Left lung (tissue), 14 donors: ENCODE data around the gene FBXO40. TPM values are rescaled to one million over a fixed set of nuclear protein-coding genes. Genes with fewer than 3 reads are reported as not detected.

Source experiments
- ATAC-seq: fragments of 200-7000 bp; cut with Tn5 transposase; one replicate; pipeline ENCODE4 v1.9.1; 2020; ENCODE audit warnings: moderate library complexity
- DNase-seq, 4 donors: peaks; one replicate each; pipeline ENCODE4 v3.0.0-alpha.2; 2013 to 2020
- H3K27ac ChIP-seq, 2 donors: fragments of 200-600 bp; sonication (generic) in 1 of 2; one replicate each; pipeline versions ENCODE4 v1.5.0 to v1.8.0; 2020 to 2021
- H3K27me3 ChIP-seq, 2 donors: fragments of 200-600 bp; sonication (generic) in 1 of 2; one replicate each; pipeline versions ENCODE4 v1.5.0 to v1.8.0; 2020 to 2021
- H3K36me3 ChIP-seq, 2 donors: fragments of 200-600 bp; sonication (generic) in 1 of 2; one replicate each; pipeline versions ENCODE4 v1.5.0 to v1.8.0; 2020 to 2021
- H3K4me1 ChIP-seq, 2 donors: fragments of 200-600 bp; one replicate each; pipeline ENCODE4 v1.8.0; 2021
- H3K4me3 ChIP-seq, 2 donors: fragments of 200-600 bp; sonication (generic) in 1 of 2; one replicate each; pipeline versions ENCODE4 v1.5.0 to v1.8.0; 2020 to 2021; ENCODE audit warnings: mild to moderate bottlenecking in 1 of 2
- H3K9me3 ChIP-seq, 2 donors: fragments of 200-600 bp; sonication (generic) in 1 of 2; one replicate each; pipeline versions ENCODE4 v1.5.0 to v1.8.0; 2020 to 2021
- intact Hi-C, 2 donors: fragments of 100-400 bp; cut with DNase I; formaldehyde crosslinking; loops; one replicate each; pipeline versions ENCODE4 v1.11.2 to v1.14.2; 2022
- long read RNA-seq, 12 donors: library from polyadenylated mRNA in 2 of 12; unstranded in 2 of 12; transcript quantifications; one replicate each; pipeline ENCODE4 v2.0.0 and lab custom pipeline, GENCODE V29; 2019 to 2026
- polyA plus RNA-seq, 6 donors: library from polyadenylated mRNA; unstranded; fragments of 120-200 nt; gene quantifications; one replicate each; pipeline ENCODE4 v1.2.1, GENCODE V29; 2013; ENCODE audit not compliant: insufficient read length in 6 of 6
- total RNA-seq, 2 donors: library from RNA; stranded (reverse); fragmentation: NEBNext Ultra II Directional; extraction: Animal tissue kit (Norgen Biotek cat#: 25700); gene quantifications; one replicate each; pipeline ENCODE4 v1.2.1, GENCODE V29; 2021
- TF ChIP-seq, protein P1 (sequence below), 2 donors: fragments of 200-600 bp; sonication (generic) in 1 of 2; IDR thresholded peaks; one replicate each; pipeline versions ENCODE4 v1.5.0 to v1.8.0; 2021; ENCODE audit warnings: antibody characterized with exemption in 2 of 2
- donor health status: DM: no; HTN: yes; CAD: no.
- donor health status: DM: no; HTN: no; CAD: no.

FBXO40 gene, protein sequence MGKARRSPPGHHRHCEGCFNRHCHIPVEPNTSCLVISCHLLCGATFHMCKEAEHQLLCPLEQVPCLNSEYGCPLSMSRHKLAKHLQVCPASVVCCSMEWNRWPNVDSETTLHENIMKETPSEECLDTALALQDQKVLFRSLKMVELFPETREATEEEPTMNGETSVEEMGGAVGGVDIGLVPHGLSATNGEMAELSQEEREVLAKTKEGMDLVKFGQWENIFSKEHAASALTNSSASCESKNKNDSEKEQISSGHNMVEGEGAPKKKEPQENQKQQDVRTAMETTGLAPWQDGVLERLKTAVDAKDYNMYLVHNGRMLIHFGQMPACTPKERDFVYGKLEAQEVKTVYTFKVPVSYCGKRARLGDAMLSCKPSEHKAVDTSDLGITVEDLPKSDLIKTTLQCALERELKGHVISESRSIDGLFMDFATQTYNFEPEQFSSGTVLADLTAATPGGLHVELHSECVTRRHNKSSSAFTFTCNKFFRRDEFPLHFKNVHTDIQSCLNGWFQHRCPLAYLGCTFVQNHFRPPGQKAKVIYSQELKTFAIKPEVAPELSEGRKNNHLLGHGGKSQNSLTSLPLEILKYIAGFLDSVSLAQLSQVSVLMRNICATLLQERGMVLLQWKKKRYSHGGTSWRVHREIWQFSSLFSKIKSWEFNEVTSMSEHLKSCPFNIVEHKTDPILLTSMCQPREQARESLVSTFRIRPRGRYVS
- under 1 TPM; 0.03 to 0.05 TPM for total RNA-seq
- polyA plus RNA-seq: under 1 TPM; 0.03 to 0.10 (median 0.04) TPM
- long read RNA-seq, donor 1: 0 reads
- long read RNA-seq, donor 2: 0 reads
- long read RNA-seq, donor 3: 0 reads
- long read RNA-seq, donor 4: 0 reads
- long read RNA-seq, donor 5: 0 reads
- long read RNA-seq, donor 6: 0 reads
- long read RNA-seq, donor 7: 0 reads
- long read RNA-seq, donor 8: 0 reads
- long read RNA-seq, donor 9: 0 reads
- long read RNA-seq, donor 10: 0 reads
- long read RNA-seq, donor 11: 0 reads
- long read RNA-seq, donor 12, partial matches to known transcripts: 65 of 65 reads
- long read RNA-seq, donor 12, other reads (novel, unspliced or antisense): 0 of 65 reads

DNA sequence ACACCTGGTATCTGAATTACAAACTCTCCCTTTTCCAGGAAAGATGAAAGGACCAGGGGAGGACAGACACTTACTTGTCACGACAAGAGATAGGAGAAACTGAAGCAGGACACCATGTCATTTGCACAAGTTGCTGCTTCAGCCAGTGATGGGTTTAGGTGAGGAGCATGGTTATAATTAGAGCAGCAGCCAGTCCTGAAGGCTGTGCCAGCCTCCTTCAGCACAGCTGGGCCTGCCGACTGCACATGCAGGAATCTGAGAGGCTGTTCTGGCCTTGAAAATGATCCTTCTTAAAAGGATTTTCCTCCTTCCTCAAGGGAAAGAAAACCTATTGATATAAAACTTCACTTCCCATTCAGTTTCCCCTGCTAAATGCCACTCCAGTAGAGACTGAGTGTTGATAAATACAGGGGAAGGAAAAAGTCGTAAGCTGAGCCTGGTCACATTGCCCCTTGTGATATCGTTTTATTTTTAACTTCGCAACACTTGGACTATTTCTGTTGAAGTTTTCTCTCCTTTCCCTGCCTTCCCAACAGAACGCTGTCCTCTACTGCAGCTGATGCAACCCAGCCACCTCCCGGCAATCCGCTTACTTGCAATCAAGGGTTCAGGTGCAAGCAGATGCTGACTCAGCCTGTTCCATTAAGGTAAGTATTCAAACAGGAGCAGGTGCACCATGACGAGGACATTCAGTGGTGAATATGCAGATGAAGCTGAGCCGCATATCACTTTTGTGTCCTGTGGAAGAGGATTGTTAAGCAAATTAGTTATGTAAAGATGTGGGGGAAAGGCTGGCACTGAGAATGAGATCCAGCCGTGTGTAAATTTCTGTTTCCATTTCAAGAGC is at the start of gene FBXO40:
Gene FBXO40 (plus strand): TSS at position 524 of the 847 bp plus-strand sequence. CDS start 27,197 bp downstream, outside the sequence.
- no peaks in the 10 kb centered on the region for H3K27me3 ChIP-seq
- H3K4me1 ChIP-seq: no peaks in the 10 kb centered on the region
- intact Hi-C loops: no loop called here
- no peak within 1 kb of the TSS for H3K27ac ChIP-seq
- no peaks in the 10 kb centered on the region for H3K9me3 ChIP-seq
- H3K4me3 ChIP-seq: no peak within 1 kb of the TSS
- TF ChIP-seq, protein P1, sequence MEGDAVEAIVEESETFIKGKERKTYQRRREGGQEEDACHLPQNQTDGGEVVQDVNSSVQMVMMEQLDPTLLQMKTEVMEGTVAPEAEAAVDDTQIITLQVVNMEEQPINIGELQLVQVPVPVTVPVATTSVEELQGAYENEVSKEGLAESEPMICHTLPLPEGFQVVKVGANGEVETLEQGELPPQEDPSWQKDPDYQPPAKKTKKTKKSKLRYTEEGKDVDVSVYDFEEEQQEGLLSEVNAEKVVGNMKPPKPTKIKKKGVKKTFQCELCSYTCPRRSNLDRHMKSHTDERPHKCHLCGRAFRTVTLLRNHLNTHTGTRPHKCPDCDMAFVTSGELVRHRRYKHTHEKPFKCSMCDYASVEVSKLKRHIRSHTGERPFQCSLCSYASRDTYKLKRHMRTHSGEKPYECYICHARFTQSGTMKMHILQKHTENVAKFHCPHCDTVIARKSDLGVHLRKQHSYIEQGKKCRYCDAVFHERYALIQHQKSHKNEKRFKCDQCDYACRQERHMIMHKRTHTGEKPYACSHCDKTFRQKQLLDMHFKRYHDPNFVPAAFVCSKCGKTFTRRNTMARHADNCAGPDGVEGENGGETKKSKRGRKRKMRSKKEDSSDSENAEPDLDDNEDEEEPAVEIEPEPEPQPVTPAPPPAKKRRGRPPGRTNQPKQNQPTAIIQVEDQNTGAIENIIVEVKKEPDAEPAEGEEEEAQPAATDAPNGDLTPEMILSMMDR (IDR thresholded peaks at IDR 0.05): no peak
- ATAC-seq (peak; percentile 49), DNase-seq (peak in 1 of 4 donors; percentile 7)
- no peaks in the 10 kb centered on the region for H3K36me3 ChIP-seq

DNA sequence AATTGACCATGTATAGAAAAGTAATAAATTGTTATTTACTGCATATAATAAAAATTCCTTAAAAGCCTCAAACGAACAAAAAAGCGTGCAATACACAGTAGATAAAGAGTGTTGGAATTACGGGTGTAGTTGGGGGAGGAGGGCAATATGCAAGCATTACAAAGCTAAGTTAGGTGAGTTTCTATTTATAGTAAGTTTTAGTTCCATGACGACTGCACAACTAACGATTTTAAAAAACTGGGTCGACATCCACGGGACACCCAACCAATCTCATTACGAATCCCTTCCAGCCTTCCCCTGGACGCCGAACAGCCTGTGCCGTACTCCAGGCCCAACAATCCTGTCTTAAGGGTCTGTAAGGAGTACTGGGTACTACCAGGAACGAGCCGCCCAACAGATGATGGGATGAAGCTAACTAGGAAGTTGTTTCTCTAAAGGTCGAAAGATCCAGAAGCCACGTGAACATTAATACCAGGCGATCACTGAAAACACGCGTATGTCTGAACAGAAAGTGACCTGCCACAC is 48.1 kb upstream of the FBXO40 start:
- H3K27me3 ChIP-seq: no peaks in the 10 kb centered on the region
- no peak overlapping the region for H3K27ac ChIP-seq
- intact Hi-C loops: no loop called here
- H3K4me1 ChIP-seq: peaks cover 6 to 12% of the 10 kb centered on the region in 2 donors
- H3K4me3 ChIP-seq: peak overlapping the region; percentile 58 to 72
- no peaks in the 10 kb centered on the region for H3K36me3 ChIP-seq
- H3K9me3 ChIP-seq: no peaks in the 10 kb centered on the region
- no peak for DNase-seq
- TF ChIP-seq, protein P1 (IDR thresholded peaks at IDR 0.05): no peak
- ATAC-seq: no peak

DNA sequence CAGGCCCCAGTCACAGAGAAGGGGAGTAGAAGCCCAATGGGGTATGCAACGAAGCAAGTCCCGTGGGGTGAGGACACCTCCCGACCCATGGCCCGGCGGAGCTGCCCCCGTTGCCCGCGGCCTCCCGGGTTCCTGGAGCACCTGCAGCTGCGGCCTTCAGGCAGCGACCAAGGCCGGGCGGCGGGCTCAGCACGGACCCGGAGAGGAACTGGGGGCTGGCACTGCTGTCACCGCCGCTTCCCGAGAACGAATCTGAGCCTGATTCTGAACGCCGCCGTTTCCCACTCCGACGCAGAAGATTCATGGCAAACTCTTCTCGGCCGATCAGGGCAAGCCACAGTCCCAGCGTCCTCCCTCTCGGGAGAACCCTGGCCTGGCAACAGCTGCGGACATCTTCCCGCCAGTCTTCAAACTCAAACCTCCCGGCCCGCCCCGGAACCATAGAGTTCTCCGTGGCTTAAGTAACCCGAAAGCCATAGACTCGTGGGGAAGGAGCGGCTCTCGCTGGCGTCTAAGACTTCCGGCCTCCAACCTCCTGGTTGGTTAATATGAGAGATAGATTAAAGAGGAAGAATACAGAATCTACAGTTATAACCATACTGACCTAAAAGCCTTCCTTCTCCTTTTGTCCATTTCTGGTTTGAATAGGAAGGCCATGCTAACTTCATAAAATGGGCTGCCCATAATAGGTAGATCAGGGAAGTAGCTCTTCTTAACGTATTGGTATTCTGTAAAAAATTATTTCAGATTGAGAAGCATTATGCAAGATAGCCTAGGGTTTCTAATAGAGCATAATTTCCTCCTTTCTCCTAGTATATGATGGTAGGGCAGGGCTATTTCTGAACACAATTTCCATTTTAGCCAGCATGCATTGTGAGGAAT is 47.4 kb upstream of the FBXO40 start, which contains the start of gene POLQ:
Gene POLQ (minus strand): TSS at position 415 of the 882 bp plus-strand sequence. CDS start 111 bp downstream, at position 304.
- ATAC-seq (peak; percentile 100), DNase-seq (peak; percentile 88 to 95 (median 94))
- no peaks in the 10 kb centered on the region for H3K27me3 ChIP-seq
- intact Hi-C loops: no loop called here
- no peaks in the 10 kb centered on the region for H3K36me3 ChIP-seq
- peaks cover 6 to 12% of the 10 kb centered on the region in 2 donors for H3K4me1 ChIP-seq
- TF ChIP-seq, protein P1 (IDR thresholded peaks at IDR 0.05): no peak
- no peaks in the 10 kb centered on the region for H3K9me3 ChIP-seq
- H3K27ac ChIP-seq: peak within 1 kb of the TSS; percentile 82 to 93
- H3K4me3 ChIP-seq: peak within 1 kb of the TSS; percentile 58 to 72

DNA sequence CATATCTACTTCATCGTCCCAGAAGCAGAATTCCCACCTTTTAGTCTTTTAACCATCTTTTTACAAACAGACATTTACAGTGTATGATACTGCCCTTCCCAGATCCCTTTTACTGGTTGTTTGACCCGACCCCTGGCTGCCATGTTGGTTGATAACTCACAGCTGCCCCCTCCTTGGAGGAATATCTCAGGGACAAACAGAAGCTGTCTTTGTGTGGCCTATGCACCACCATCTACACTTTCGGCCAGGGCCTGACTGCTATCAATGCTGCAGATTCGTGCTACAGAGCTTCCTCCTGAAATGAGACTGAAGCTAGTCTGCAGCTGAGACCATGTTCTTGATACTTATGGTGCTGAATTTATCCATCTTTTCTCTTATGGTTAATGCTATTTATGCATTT is 40.8 kb upstream of the FBXO40 start:
- intact Hi-C loops: no loop called here
- Histone ChIP-seq H3K27ac (no peak overlapping the region), H3K36me3 (no peaks in the 10 kb centered on the region), H3K4me1 (no peaks in the 10 kb centered on the region), H3K4me3 (no peak overlapping the region), H3K9me3 (no peaks in the 10 kb centered on the region), H3K27me3 (no peaks in the 10 kb centered on the region)
- no peak for ATAC-seq
- TF ChIP-seq, protein P1 (IDR thresholded peaks at IDR 0.05): no peak
- DNase-seq: no peak
